Mesenchymal stem cell (in vitro differentiated cells and primary cell): ENCODE data around the gene DACT2. TPM values are rescaled to one million over a fixed set of nuclear protein-coding genes. Genes with fewer than 3 reads are reported as not detected.

Source experiments
- DNase-seq: peaks from one replicate; pipeline ENCODE4 v3.0.0-alpha.2; 2013
- H2AFZ ChIP-seq: one replicate; pipeline ENCODE4 v1.6.1; 2013; ENCODE audit warnings: low read depth, mild to moderate bottlenecking, control low read depth, inconsistent platforms, low read length, moderate library complexity
- H2AK5ac ChIP-seq: 2 replicates; pipeline ENCODE4 v1.6.1; 2013; ENCODE audit warnings: low read length, moderate library complexity, mild to moderate bottlenecking, inconsistent platforms; ENCODE audit not compliant: severe bottlenecking
- H2BK120ac ChIP-seq: one replicate; pipeline ENCODE4 v1.6.1; 2013; ENCODE audit warnings: low read depth, mild to moderate bottlenecking, inconsistent platforms, low read length, moderate library complexity
- H2BK12ac ChIP-seq, 2 experiments: one replicate each; pipeline ENCODE4 v1.6.1; 2013; ENCODE audit warnings: inconsistent platforms in 2 of 2, low read length in 2 of 2, mild to moderate bottlenecking in 2 of 2, moderate library complexity in 2 of 2, control low read depth in 1 of 2
- H2BK15ac ChIP-seq: one replicate; pipeline ENCODE4 v1.6.1; 2013; ENCODE audit warnings: mild to moderate bottlenecking, low read depth, inconsistent platforms; ENCODE audit not compliant: poor library complexity, severe bottlenecking
- H2BK5ac ChIP-seq: 2 replicates; pipeline ENCODE4 v1.6.1; 2013; ENCODE audit warnings: low read depth, mild to moderate bottlenecking, low read length, control low read depth, inconsistent platforms; ENCODE audit not compliant: poor library complexity, severe bottlenecking
- H3K14ac ChIP-seq, 2 experiments: one replicate each; pipeline ENCODE4 v1.6.1; 2013; ENCODE audit warnings: inconsistent platforms in 2 of 2, low read length in 2 of 2, control low read depth in 1 of 2, mild to moderate bottlenecking in 1 of 2, moderate library complexity in 1 of 2
- H3K18ac ChIP-seq, 2 experiments: one replicate each; pipeline ENCODE4 v1.6.1; 2013; ENCODE audit warnings: inconsistent platforms in 2 of 2, low read length in 2 of 2, control low read depth in 1 of 2, low read depth in 1 of 2, mild to moderate bottlenecking in 1 of 2
- H3K23ac ChIP-seq, 2 experiments: one replicate each; pipeline ENCODE4 v1.6.1; 2013; ENCODE audit warnings: inconsistent platforms in 2 of 2, low read length in 2 of 2, mild to moderate bottlenecking in 2 of 2, moderate library complexity in 2 of 2, control low read depth in 1 of 2
- H3K27ac ChIP-seq: 2 replicates; pipeline ENCODE4 v1.5.1; 2013; ENCODE audit warnings: mild to moderate bottlenecking, moderate library complexity, low read length, control low read depth, inconsistent platforms; ENCODE audit not compliant: poor library complexity, severe bottlenecking
- H3K27me3 ChIP-seq, 2 experiments: 2 replicates each; pipeline versions ENCODE4 v1.6.1 to v1.7.0; 2013; ENCODE audit warnings: low read length in 2 of 2, mild to moderate bottlenecking in 2 of 2, moderate library complexity in 2 of 2, control low read depth in 1 of 2, inconsistent platforms in 1 of 2; ENCODE audit not compliant: control insufficient read depth in 1 of 2, insufficient read depth in 1 of 2
- H3K36me3 ChIP-seq, 2 experiments: 2 replicates each; pipeline versions ENCODE4 v1.6.1 to v1.7.0; 2013; ENCODE audit warnings: low read length in 2 of 2, control low read depth in 1 of 2, inconsistent platforms in 1 of 2, low read depth in 1 of 2, mild to moderate bottlenecking in 1 of 2; ENCODE audit not compliant: insufficient read depth in 2 of 2, control insufficient read depth in 1 of 2
- H3K4ac ChIP-seq, 2 experiments: one replicate each; pipeline ENCODE4 v1.6.1; 2013; ENCODE audit warnings: inconsistent platforms in 2 of 2, low read length in 2 of 2, mild to moderate bottlenecking in 2 of 2, moderate library complexity in 2 of 2, control low read depth in 1 of 2, low read depth in 1 of 2
- H3K4me1 ChIP-seq: 2 replicates; pipeline ENCODE4 v1.6.1; 2013; ENCODE audit warnings: low read depth, low read length, control low read depth; ENCODE audit not compliant: control insufficient read depth, insufficient read depth
- H3K4me2 ChIP-seq: 2 replicates; pipeline ENCODE4 v1.6.1; 2013; ENCODE audit warnings: low read length, mild to moderate bottlenecking, inconsistent platforms; ENCODE audit not compliant: poor library complexity, severe bottlenecking
- H3K4me3 ChIP-seq, 2 experiments: 2 replicates each; pipeline versions ENCODE4 v1.5.1 to v1.7.0; 2013; ENCODE audit warnings: low read length in 2 of 2, mild to moderate bottlenecking in 2 of 2, control low read depth in 1 of 2, low read depth in 1 of 2; ENCODE audit not compliant: insufficient read depth in 1 of 2
- H3K79me1 ChIP-seq: replicated peaks from 2 replicates; pipeline ENCODE4 v1.6.1; 2013; ENCODE audit warnings: mild to moderate bottlenecking, control low read depth, low read length, inconsistent platforms; ENCODE audit not compliant: poor library complexity, severe bottlenecking
- H3K9ac ChIP-seq: 2 replicates; pipeline ENCODE4 v1.7.0; 2013; ENCODE audit warnings: mild to moderate bottlenecking, low read length, moderate library complexity
- H3K9me3 ChIP-seq: 2 replicates; pipeline ENCODE4 v1.7.0; 2013; ENCODE audit warnings: mild to moderate bottlenecking, low read length; ENCODE audit not compliant: control insufficient read depth
- H4K8ac ChIP-seq: one replicate; pipeline ENCODE4 v1.6.1; 2013; ENCODE audit warnings: inconsistent platforms, mild to moderate bottlenecking, low read length, moderate library complexity
- H4K91ac ChIP-seq: one replicate; pipeline ENCODE4 v1.6.1; 2013; ENCODE audit warnings: mild to moderate bottlenecking, low read length, inconsistent platforms
- WGBS: methylation state at CpG from one replicate; pipeline ENCODE4 v1.1.7; 2013; ENCODE audit warnings: mixed read lengths; 5-methylcytosine and 5-hydroxymethylcytosine counted together
- polyA plus RNA-seq, 2 experiments: library from polyadenylated mRNA; stranded (reverse); fragments of 200-250 nt; gene quantifications; one replicate each; pipeline ENCODE4 v1.2.3, GENCODE V29; 2013

The DACT2 gene, protein sequence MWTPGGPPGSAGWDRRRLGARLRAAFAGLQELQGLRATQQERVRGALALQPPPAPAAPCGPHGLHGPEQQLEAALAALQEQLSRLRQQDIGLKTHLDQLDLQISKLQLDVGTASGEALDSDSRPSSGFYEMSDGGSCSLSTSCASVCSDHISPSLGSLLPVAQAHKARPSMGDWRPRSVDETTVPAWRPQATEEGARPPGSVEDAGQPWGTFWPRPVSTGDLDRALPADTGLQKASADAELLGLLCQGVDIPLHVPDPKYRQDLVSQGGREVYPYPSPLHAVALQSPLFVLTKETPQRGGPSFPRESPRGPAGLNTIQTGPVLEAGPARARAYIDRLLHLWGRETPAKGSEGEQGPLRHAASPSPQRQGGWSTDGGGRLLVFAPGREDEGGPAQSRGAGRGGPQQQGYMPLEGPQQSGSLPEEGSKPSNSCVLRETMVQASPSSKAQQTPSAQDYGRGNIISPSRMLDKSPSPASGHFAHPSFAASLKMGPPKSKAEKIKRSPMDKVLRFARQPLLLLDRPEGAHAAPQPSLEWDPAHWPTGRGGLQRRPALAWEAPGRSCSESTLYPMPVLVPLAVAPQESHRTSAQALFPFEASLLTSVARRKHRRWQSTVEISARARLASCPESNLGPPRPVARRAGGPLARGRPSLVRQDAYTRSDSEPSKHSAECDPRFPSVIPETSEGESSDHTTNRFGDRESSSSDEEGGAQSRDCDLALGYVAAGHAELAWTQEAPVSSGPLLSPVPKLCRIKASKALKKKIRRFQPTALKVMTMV
- polyA plus RNA-seq (2013, experiment 1 of 2) = not detected
- polyA plus RNA-seq (2013, experiment 2 of 2) = 0.03 TPM

GRCh38 chr6:168319279-168320111 lies at the start of gene DACT2:
Gene DACT2, minus strand, starts transcription at chr6:168319777. Its CDS starts 144 bp downstream, at chr6:168319633.
- no peak within 1 kb of the TSS for H3K4ac ChIP-seq
- H3K27ac ChIP-seq = no peak within 1 kb of the TSS

DNA sequence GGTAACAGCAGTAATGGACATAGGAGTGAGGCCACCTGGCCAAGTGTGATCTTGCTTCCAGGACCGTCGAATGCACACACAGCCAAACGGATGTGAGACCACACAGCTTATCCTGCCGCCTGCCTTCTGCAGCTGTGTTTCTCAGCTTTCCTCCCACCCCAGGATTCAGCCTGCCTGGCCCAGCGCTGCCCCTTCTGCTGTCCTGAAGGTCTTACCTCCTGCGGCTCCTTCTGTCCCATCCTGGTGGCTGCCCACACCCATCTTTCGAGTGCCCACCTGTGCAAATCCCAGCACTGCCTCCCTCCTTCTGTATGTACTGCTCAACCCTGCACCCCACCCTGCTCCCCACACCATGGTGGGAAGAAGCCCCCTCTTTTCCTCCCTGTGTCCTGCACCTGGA lies 49.4 kb upstream of the DACT2 start:
- H3K9me3 ChIP-seq = no peaks in the 10 kb centered on the region
- no peak overlapping the region for H3K18ac ChIP-seq
- no peaks in the 10 kb centered on the region for H3K79me1 ChIP-seq
- WGBS = 86% methylated on average over 7 of the region's 7 CpGs
- H2AK5ac ChIP-seq = no peak overlapping the region
- H4K8ac ChIP-seq = no peak overlapping the region
- no peak overlapping the region for H3K27ac ChIP-seq
- H3K4me3 ChIP-seq = no peak overlapping the region
- peaks cover 1% of the 10 kb centered on the region for H3K4me1 ChIP-seq
- no peak overlapping the region for H3K9ac ChIP-seq
- H3K27me3 ChIP-seq = peaks cover 9 to 33% of the 10 kb centered on the region in 2 experiments
- no peak overlapping the region for H3K23ac ChIP-seq
- no peak for DNase-seq
- H2BK15ac ChIP-seq = no peak overlapping the region
- H3K14ac ChIP-seq = no peak overlapping the region
- no peak overlapping the region for H4K91ac ChIP-seq
- H2BK5ac ChIP-seq = no peak overlapping the region
- H3K4me2 ChIP-seq = no peak overlapping the region
- H2AFZ ChIP-seq = no peak overlapping the region
- no peak overlapping the region for H2BK120ac ChIP-seq
- no peak overlapping the region for H2BK12ac ChIP-seq
- H3K36me3 ChIP-seq = no peaks in the 10 kb centered on the region
- H3K4ac ChIP-seq = no peak overlapping the region

More at GRCh38 chr6:168319279-168320111, at the start of gene DACT2:
- H3K27me3 ChIP-seq = peaks cover 28 to 58% of the 10 kb centered on the region in 2 experiments
- no peak within 1 kb of the TSS for H3K23ac ChIP-seq
- no peak within 1 kb of the TSS for H4K8ac ChIP-seq
- no peak within 1 kb of the TSS for H2BK120ac ChIP-seq
- H4K91ac ChIP-seq = no peak within 1 kb of the TSS
- peak within 1 kb of the TSS in 1 of 2 experiments; percentile 66 for H3K4me3 ChIP-seq
- H2AFZ ChIP-seq = no peak within 1 kb of the TSS
- DNase-seq = no peak
- no peak within 1 kb of the TSS for H2AK5ac ChIP-seq
- H3K4me2 ChIP-seq = peak within 1 kb of the TSS; percentile 95
- no peak within 1 kb of the TSS for H3K14ac ChIP-seq
- H2BK15ac ChIP-seq = no peak within 1 kb of the TSS
- H3K36me3 ChIP-seq = no peaks in the 10 kb centered on the region
- no peaks in the 10 kb centered on the region for H3K79me1 ChIP-seq
- 1% methylated on average over 81 of the region's 92 CpGs for WGBS
- H3K9ac ChIP-seq = no peak within 1 kb of the TSS
- no peak within 1 kb of the TSS for H2BK12ac ChIP-seq
- peaks cover 17% of the 10 kb centered on the region for H3K4me1 ChIP-seq
- no peak within 1 kb of the TSS for H2BK5ac ChIP-seq
- no peak within 1 kb of the TSS for H3K18ac ChIP-seq
- peaks cover 13% of the 10 kb centered on the region for H3K9me3 ChIP-seq

DNA sequence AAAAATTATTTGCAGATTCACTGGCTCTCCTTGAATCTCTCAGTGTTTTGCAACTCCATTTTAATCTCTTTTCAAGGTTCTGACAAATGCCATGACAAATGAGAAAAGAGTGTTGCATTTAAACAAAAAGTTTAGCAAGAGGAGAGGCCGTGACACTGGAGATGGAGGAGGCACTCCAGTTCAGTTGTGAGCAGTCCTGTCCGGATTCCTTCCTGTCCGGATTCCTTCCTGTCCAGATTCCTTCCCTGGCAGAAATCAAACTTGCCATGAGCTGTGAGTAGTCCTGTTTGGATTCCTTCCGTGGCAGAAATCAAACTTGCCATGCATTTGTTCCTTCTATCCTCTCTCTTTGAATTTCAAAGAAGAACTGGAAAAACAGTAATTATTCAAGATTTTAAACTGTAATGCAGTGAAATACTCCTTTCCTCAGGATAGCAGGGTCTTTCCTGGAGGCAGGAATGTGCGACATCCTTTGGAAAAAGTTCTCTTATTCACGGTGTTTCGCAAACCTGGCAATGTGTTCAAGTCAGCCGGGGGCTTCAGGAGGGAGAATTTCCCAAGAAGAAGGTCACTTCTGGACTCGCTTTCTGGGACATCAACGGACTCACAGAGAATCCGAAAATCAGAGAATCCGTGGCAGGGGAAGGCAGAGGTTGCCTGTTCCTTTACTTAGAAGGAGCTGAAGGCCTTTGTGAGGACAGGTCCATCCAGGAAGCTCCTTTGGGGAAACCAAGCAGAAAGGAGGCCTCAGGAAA lies 48.7 kb upstream of the DACT2 start:
- no peak overlapping the region for H3K18ac ChIP-seq
- H3K27ac ChIP-seq = no peak overlapping the region
- peak overlapping the region; percentile 12 for H3K9ac ChIP-seq
- H2BK12ac ChIP-seq = no peak overlapping the region
- no peaks in the 10 kb centered on the region for H3K36me3 ChIP-seq
- H2BK15ac ChIP-seq = no peak overlapping the region
- H2AK5ac ChIP-seq = no peak overlapping the region
- no peak overlapping the region for H4K8ac ChIP-seq
- no peaks in the 10 kb centered on the region for H3K9me3 ChIP-seq
- 73% methylated on average over 11 of the region's 12 CpGs for WGBS
- H3K4me1 ChIP-seq = peaks cover 3% of the 10 kb centered on the region
- H4K91ac ChIP-seq = no peak overlapping the region
- no peak overlapping the region for H3K4me2 ChIP-seq
- H2BK5ac ChIP-seq = no peak overlapping the region
- H3K4me3 ChIP-seq = no peak overlapping the region
- H3K4ac ChIP-seq = no peak overlapping the region
- H3K23ac ChIP-seq = no peak overlapping the region
- no peak overlapping the region for H2BK120ac ChIP-seq
- H3K14ac ChIP-seq = no peak overlapping the region
- DNase-seq = no peak
- peaks cover 9 to 32% of the 10 kb centered on the region in 2 experiments for H3K27me3 ChIP-seq
- no peaks in the 10 kb centered on the region for H3K79me1 ChIP-seq
- H2AFZ ChIP-seq = no peak overlapping the region
